ENCODE data around the gene KRT10.

KRT10 gene

DNA sequence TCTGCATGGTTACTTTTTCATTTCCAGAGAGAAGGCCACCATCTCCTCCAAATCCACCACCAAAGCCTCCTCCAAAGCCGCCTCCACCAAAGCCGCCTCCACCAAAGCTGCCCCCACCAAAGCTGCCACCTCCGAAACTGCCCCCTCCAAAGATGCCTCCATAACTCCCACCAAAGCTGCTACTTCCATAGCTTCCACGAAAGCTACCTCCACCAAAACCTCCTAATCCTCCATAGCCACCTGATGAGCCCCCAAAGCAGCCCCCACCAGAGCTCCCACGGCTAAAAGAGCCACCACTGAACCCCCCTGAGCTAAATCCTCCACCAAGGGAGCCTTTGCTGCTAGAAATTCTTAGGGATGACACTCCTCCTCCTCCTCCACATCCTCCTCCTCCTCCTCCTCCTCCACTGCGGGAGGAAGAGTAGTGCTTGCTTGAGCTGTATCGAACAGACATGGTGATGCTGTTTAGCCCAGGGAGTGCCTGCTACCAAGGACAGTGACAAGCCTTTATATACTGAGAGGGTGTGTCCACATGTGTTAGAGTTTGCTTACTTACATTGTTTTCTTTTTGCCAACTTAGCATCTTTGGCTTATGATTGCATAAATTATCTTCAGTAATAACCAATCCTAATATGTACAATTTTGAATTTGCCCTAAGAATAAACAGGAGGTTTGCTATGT is at the start of gene KRT10:
TSS of gene KRT10 (minus strand) at position 483 of the 681 bp plus-strand sequence. CDS start at position 454, 29 bp downstream.
- TF ChIP-seq, protein P1, sequence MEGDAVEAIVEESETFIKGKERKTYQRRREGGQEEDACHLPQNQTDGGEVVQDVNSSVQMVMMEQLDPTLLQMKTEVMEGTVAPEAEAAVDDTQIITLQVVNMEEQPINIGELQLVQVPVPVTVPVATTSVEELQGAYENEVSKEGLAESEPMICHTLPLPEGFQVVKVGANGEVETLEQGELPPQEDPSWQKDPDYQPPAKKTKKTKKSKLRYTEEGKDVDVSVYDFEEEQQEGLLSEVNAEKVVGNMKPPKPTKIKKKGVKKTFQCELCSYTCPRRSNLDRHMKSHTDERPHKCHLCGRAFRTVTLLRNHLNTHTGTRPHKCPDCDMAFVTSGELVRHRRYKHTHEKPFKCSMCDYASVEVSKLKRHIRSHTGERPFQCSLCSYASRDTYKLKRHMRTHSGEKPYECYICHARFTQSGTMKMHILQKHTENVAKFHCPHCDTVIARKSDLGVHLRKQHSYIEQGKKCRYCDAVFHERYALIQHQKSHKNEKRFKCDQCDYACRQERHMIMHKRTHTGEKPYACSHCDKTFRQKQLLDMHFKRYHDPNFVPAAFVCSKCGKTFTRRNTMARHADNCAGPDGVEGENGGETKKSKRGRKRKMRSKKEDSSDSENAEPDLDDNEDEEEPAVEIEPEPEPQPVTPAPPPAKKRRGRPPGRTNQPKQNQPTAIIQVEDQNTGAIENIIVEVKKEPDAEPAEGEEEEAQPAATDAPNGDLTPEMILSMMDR (IDR thresholded peaks at IDR 0.05; ENCODE audit: insufficient read depth, missing control alignments) = no peak
- FAIRE-seq (no peak), DNase-seq (ENCODE audit: insufficient read length, low spot score) (no peak)

DNA sequence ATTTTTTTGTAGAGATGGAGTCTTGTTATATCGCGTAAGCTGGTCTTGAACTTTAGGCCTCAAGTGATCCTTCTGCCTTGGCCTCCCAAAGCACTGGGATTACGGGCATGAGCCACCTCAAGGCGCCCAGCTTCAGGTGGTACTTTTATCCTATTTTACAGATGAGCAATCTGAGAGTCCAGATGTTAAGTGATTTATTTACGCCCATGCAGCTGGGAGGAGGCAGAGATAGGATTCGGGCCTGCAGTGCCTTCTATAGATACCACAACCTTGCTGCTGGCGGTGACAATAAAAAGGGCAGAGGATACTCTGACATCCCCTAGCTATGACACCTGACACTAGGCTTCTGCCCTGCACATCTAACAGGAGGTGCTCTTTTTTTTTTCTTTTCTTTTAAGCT is 48.9 kb upstream of the KRT10 start:
- TF ChIP-seq, protein P1 (IDR thresholded peaks at IDR 0.05; ENCODE audit: insufficient read depth, missing control alignments) = no peak

DNA sequence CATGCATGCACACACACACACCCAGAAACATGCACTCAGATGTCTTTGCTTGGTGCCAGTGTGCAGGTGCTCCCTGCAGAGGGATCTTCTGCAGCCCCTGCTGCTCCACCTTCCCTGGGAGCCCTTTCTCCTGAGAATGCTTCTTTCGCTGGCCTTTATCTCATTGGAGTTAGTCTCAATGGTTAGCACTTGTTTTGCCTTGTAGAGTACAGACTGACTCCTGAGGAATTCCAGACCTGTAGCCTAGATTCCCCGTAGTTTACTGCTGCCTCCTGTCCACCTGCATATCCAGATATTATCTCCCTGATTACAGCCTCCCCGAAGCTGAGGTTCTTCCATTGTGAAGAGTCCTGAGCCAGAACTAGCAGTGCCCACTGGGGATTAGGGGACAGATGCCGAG is 47.7 kb upstream of the KRT10 start:
- DNase-seq (ENCODE audit: insufficient read length, low spot score) (no peak), FAIRE-seq (no peak)
- TF ChIP-seq, protein P1 (IDR thresholded peaks at IDR 0.05; ENCODE audit: insufficient read depth, missing control alignments) = no peak

More for the DNA sequence above, 48.9 kb upstream of the KRT10 start:
- FAIRE-seq (no peak), DNase-seq (ENCODE audit: insufficient read length, low spot score) (no peak)

DNA sequence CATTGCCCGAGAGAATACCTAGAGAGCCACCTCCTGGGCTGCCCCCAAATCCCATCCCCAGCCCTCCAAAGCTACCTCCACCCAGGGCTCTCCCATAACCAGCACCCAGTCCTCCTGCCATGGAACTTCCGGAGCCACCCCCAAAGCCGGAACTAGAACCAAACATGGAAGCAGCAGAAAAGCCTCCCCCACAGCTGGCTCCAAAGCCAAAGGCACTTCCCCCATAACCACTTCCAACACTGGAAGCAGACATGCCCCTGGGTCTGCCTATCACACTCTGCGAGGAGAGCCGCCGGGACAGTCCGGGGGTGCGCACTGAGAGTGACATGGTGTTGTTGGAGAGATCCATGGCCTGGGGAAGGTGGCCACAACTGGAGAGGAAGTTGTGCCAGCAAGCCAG is 44.4 kb upstream of the KRT10 start, which contains the start of gene KRT12:
TSS of gene KRT12 (minus strand) at position 386 of the 400 bp plus-strand sequence. CDS start at position 349, 37 bp downstream.
- DNase-seq (ENCODE audit: insufficient read length, low spot score) = no peak
- no peak for FAIRE-seq
- TF ChIP-seq, protein P1 (IDR thresholded peaks at IDR 0.05; ENCODE audit: insufficient read depth, missing control alignments) = no peak

DNA sequence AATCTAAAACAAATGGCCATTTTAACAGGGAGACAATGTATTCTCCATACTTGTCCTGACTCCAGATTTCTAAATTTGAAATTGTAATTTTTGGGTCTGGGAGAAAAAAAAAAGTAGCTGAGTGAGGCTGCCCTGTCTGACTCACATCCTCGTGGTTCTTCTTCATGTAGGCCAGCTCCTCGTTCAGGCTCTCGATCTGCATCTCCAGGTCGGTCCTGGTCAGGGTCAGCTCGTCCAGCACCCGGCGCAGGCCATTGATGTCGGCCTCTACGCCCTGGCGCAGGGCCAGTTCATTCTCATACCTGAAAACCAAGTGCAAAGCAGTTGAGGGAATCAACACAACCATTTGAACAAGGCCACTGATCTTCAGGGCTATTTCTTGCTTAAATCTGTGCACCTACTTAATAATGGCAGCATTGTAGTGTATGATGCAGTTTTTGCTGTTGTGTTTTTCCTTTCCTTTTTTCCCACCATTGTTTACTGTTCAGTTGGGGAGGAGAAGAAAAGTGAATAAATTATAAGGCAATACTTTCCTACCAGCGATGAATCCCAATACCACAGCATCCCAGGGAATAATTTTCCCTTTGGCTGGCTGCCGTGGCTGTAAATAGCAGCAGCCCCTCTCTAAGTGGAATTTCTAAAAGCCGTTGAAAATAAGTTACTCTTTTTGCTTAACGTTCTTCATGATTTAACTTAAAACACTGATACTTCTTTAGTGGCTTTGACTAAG is 42.4 kb upstream of the KRT10 start:
- TF ChIP-seq, protein P1 (IDR thresholded peaks at IDR 0.05; ENCODE audit: insufficient read depth, missing control alignments) = no peak
- no peak for DNase-seq (ENCODE audit: insufficient read length, low spot score)
- FAIRE-seq = no peak

DNA sequence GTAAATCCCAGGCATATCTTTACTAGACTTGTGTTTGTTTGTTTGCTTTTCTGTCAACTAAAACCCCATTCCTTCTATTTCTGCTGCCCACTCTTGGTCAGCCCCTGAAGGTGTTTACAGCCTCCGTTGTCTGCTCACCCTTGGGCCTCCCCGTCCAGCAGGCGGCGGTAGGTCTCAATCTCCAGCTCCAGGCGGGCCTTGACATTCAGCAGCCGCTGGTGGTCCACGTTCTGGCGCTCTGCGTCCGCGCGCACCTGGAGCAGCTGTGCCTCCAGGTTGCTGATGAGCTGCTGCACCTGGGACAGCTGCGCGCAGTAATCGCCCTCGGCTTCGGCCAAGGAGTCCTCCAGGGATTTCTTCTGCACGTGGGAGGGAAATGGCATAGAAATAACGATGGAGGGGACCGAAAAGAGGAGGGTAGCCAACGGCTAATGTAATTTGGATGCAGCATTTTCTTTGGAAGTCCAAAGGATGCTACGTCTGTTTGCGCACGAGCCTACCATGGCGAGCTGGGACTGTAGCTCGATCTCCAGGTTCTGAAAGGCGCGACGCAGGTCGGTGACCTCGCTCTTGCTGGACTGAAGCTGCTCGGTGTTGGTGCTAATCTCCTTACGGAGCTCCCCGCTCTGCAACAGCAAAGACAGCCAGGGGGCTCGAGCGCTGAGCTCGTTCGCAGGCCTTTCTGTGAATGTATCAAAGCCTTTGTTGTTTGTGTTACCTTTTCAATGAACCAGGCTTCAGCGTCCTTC is 40.7 kb upstream of the KRT10 start:
- FAIRE-seq = no peak
- DNase-seq (ENCODE audit: insufficient read length, low spot score) = no peak

More for the DNA sequence above, 40.7 kb upstream of the KRT10 start:
- TF ChIP-seq, protein P1 (IDR thresholded peaks at IDR 0.05; ENCODE audit: insufficient read depth, missing control alignments) = no peak
